CD4-positive, alpha-beta T cell (primary cell): Measurements from ENCODE around the gene WDR5. TPM values are rescaled to one million over a fixed set of nuclear protein-coding genes. Genes with fewer than 3 reads are reported as not detected.

ENCODE experiments used
- ATAC-seq: fragments of 200-7000 bp; cut with Tn5 transposase; one replicate; pipeline ENCODE4 v1.10.0; 2022; ENCODE audit warnings: mild to moderate bottlenecking; ENCODE audit not compliant: poor library complexity
- CTCF ChIA-PET: fragments of 350-600 bp; sonication (Branson Sonifier 250); formaldehyde crosslinking; loops from one replicate; lab custom pipeline; 2021; ENCODE audit warnings: antibody characterized with exemption, inconsistent platforms; lab: Charles Lee
- POLR2A ChIA-PET: fragments of 350-600 bp; sonication (Branson Sonifier 250); formaldehyde crosslinking; loops from one replicate; lab custom pipeline; 2021; ENCODE audit warnings: antibody characterized with exemption, inconsistent platforms; lab: Charles Lee
- DNase-seq, 14 experiments: peaks; one replicate each; pipeline ENCODE4 v3.0.0-alpha.2; 2013 to 2020; ENCODE audit warnings: mixed read lengths in 2 of 14
- H3K27ac ChIP-seq, 2 donors: one replicate each; pipeline versions ENCODE4 v1.5.1 to v1.7.0; 2013; ENCODE audit warnings: low read length in 2 of 2, low read depth in 1 of 2, mild to moderate bottlenecking in 1 of 2
- H3K27me3 ChIP-seq, 2 experiments: 1 replicate in 1 of 2; 2 replicates in 1 of 2; pipeline versions ENCODE4 v1.6.1 to v1.7.0; 2013; ENCODE audit warnings: low read length in 2 of 2, control low read depth in 1 of 2, mild to moderate bottlenecking in 1 of 2, moderate library complexity in 1 of 2; ENCODE audit not compliant: insufficient read depth in 2 of 2, control insufficient read depth in 1 of 2
- H3K36me3 ChIP-seq: one replicate; pipeline ENCODE4 v1.6.1; 2013; ENCODE audit warnings: low read length, control low read depth; ENCODE audit not compliant: insufficient read depth
- H3K4me1 ChIP-seq: one replicate; pipeline ENCODE4 v1.6.1; 2013; ENCODE audit warnings: low read length, control low read depth; ENCODE audit not compliant: insufficient read depth
- H3K4me3 ChIP-seq: one replicate; pipeline ENCODE4 v1.5.1; 2013; ENCODE audit warnings: mild to moderate bottlenecking, low read length, moderate library complexity
- H3K9me3 ChIP-seq, 2 experiments: 1 replicate in 1 of 2; 2 replicates in 1 of 2; pipeline versions ENCODE4 v1.6.1 to v1.7.0; 2013; ENCODE audit warnings: low read length in 2 of 2, mild to moderate bottlenecking in 2 of 2, control low read depth in 1 of 2, moderate library complexity in 1 of 2; ENCODE audit not compliant: control insufficient read depth in 1 of 2, insufficient read depth in 1 of 2
- H3K27ac Mint-ChIP-seq: one replicate; pipeline ENCODE4 v1.8.0; 2020; ENCODE audit warnings: mixed read lengths
- H3K27me3 Mint-ChIP-seq: one replicate; pipeline ENCODE4 v1.8.0; 2021; ENCODE audit warnings: mixed read lengths
- H3K36me3 Mint-ChIP-seq: one replicate; pipeline ENCODE4 v1.8.0; 2021; ENCODE audit warnings: low read depth, mixed read lengths
- H3K4me1 Mint-ChIP-seq: one replicate; pipeline ENCODE4 v1.8.0; 2021; ENCODE audit warnings: low read depth, mixed read lengths
- H3K4me3 Mint-ChIP-seq: one replicate; pipeline ENCODE4 v1.8.0; 2020; ENCODE audit warnings: mild to moderate bottlenecking, mixed read lengths
- H3K9me3 Mint-ChIP-seq: one replicate; pipeline ENCODE4 v1.8.0; 2020; ENCODE audit warnings: mixed read lengths
- intact Hi-C, 2 experiments: fragments of 100-400 bp; cut with DNase I in 1 of 2; cut with micrococcal nuclease in 1 of 2; formaldehyde crosslinking; loops; one replicate each; pipeline versions ENCODE4 v1.15.1 to v1.9.0; 2023 to 2025; cut with DNase I, micrococcal nuclease
- total RNA-seq, 174 experiments: library from RNA in 2 of 174; stranded (reverse) in 2 of 174; gene quantifications; one replicate each; pipeline ENCODE4 v1.2.3 and lab custom pipeline; 2021 to 2026
- TF ChIP-seq, protein P1 (sequence below): fragments of 200-600 bp; IDR thresholded peaks from one replicate; pipeline ENCODE4 v1.8.0; 2022; ENCODE audit warnings: antibody characterized with exemption, mild to moderate bottlenecking

WDR5 gene
- total RNA-seq, 2 experiments from 2014 or later: 14.9 to 16.9 TPM

DNA sequence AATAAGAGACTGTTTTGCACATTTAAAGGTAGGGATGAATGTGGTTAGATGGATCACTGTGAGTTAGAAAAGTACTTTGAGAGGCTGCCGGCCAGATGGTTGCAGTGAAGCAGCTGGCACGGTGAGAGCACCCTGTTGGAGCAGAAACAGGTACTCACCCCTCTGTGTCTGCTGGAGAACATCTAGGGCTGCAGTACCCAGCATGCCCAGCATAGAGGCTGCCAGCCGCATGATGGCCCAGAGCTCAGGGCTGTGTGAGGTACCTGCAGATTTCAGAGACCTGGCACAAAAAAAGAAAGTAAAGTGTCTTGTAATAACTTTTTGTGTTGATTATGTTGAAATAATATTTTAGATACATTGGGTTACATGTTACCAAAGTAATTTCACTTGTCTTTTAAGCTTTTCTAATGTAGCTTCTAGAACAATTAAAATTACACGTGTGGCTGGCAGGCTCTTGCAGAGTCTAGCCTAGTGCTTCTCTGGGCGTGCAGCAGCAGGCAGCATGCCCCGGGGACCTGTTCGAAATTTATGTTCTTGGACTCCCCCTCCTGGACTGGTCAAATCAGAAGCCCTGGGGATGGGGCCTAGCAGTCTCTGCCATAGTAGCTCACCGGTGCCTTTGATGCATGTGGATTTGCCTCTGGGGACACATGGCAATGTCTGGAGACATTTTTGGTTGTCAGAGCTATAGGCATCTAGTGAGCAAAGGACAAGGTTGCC lies 11.1 kb downstream of the WDR5 start:
- H3K4me3 Mint-ChIP-seq: no peak overlapping the region
- no peaks in the 10 kb centered on the region for H3K4me1 Mint-ChIP-seq
- no peaks in the 10 kb centered on the region for H3K27me3 Mint-ChIP-seq
- peaks cover 74% of the 10 kb centered on the region for H3K36me3 Mint-ChIP-seq
- no peak for ATAC-seq
- Histone ChIP-seq H3K4me3 (no peak overlapping the region), H3K36me3 (peaks cover 67% of the 10 kb centered on the region), H3K27ac (no peak overlapping the region), H3K27me3 (no peaks in the 10 kb centered on the region), H3K9me3 (no peaks in the 10 kb centered on the region), H3K4me1 (no peaks in the 10 kb centered on the region)
- H3K27ac Mint-ChIP-seq: no peak overlapping the region
- H3K9me3 Mint-ChIP-seq: no peaks in the 10 kb centered on the region
- ChIA-PET POLR2A (no interaction called here), CTCF (no interaction called here)
- DNase-seq: no peak
- TF ChIP-seq, protein P1, sequence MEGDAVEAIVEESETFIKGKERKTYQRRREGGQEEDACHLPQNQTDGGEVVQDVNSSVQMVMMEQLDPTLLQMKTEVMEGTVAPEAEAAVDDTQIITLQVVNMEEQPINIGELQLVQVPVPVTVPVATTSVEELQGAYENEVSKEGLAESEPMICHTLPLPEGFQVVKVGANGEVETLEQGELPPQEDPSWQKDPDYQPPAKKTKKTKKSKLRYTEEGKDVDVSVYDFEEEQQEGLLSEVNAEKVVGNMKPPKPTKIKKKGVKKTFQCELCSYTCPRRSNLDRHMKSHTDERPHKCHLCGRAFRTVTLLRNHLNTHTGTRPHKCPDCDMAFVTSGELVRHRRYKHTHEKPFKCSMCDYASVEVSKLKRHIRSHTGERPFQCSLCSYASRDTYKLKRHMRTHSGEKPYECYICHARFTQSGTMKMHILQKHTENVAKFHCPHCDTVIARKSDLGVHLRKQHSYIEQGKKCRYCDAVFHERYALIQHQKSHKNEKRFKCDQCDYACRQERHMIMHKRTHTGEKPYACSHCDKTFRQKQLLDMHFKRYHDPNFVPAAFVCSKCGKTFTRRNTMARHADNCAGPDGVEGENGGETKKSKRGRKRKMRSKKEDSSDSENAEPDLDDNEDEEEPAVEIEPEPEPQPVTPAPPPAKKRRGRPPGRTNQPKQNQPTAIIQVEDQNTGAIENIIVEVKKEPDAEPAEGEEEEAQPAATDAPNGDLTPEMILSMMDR: no peak
- intact Hi-C loops: no loop called here

DNA sequence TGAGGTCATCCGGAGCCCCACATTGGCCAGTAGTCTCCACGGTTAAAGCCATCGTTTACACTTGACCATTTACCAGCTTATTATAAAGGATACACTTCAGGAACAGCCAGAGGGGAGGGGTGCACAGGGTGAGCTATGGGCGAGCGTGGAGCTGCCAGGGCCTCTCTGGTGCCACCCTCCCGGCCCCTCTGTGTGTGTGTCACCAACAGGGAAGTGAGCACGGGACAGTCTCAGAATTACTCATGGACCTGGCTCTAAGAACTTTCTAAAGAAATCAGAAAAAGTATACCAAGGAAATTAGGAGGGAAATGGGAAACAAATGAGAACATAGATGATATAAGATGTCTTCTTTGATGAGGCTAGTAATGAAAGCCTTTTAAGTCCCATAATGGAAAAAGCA lies 13.5 kb downstream of the WDR5 start:
- Mint-ChIP-seq H3K27ac (no peak overlapping the region), H3K36me3 (peaks cover 70% of the 10 kb centered on the region), H3K9me3 (no peaks in the 10 kb centered on the region), H3K4me3 (no peak overlapping the region), H3K27me3 (no peaks in the 10 kb centered on the region), H3K4me1 (no peaks in the 10 kb centered on the region)
- DNase-seq (no peak), ATAC-seq (no peak)
- TF ChIP-seq, protein P1: no peak
- ChIA-PET CTCF (interaction anchor here (1.1 kb wide), 1 partner anchor 14 kb away, joined by 4 read pairs; no protein-coding TSS in a partner anchor), POLR2A (no interaction called here)
- Histone ChIP-seq H3K27ac (no peak overlapping the region), H3K4me3 (no peak overlapping the region), H3K9me3 (no peaks in the 10 kb centered on the region), H3K27me3 (no peaks in the 10 kb centered on the region), H3K4me1 (no peaks in the 10 kb centered on the region), H3K36me3 (peaks cover 73% of the 10 kb centered on the region)
- intact Hi-C loops: no loop called here

DNA sequence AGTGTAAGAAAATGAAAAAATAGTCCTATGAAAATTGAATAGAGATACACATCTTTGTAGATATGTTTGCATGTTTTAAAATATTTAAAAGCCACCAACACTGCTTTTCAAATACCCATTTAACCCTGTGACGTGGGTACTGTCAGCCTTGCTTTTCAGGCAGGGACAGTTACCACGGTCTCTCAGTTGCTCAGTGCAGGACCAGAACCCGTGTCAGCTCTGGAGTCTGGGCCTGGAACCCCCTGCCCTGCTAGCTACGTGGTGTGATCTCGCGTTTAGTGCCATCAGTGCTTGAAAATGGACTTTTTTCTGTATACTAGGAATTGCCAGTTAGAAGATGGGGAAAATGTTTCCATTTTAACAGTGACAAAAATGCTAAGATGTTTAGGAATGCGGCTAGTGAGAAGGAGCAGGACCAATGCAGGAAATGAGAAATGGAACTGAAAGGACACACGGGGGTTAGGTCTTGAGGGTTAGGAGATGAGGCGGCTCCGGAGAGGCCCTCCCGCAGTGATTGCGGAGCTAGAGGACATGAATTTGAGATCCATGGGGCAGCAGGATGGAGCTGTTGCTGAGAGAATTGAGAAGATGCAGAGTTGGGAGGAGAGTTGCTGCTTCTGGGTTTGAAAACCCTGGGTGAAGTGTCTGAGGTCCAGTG lies 14.8 kb downstream of the WDR5 start:
- peaks cover 76% of the 10 kb centered on the region for H3K36me3 ChIP-seq
- TF ChIP-seq, protein P1: no peak
- Mint-ChIP-seq H3K9me3 (no peaks in the 10 kb centered on the region), H3K27me3 (no peaks in the 10 kb centered on the region), H3K4me1 (no peaks in the 10 kb centered on the region), H3K36me3 (peaks cover 74% of the 10 kb centered on the region), H3K27ac (no peak overlapping the region), H3K4me3 (no peak overlapping the region)
- no peaks in the 10 kb centered on the region for H3K4me1 ChIP-seq
- ATAC-seq: no peak
- H3K9me3 ChIP-seq: no peaks in the 10 kb centered on the region
- no peaks in the 10 kb centered on the region for H3K27me3 ChIP-seq
- H3K27ac ChIP-seq: no peak overlapping the region
- ChIA-PET POLR2A (no interaction called here), CTCF (no interaction called here)
- no peak overlapping the region for H3K4me3 ChIP-seq
- DNase-seq: no peak
- intact Hi-C loops: no loop called here
